Measurements from ENCODE around the gene NEDD9.

Gene NEDD9

GRCh38 chr6:11198663-11199603, 33.5 kb downstream of the NEDD9 start:
- DNase-seq, result no peak

- no peak for DNase-seq
These were observed 34.6 kb downstream of the NEDD9 start for GRCh38 chr6:11197850-11198249.

- no peak for DNase-seq
These were observed 35.3 kb downstream of the NEDD9 start for GRCh38 chr6:11197175-11197536.

GRCh38 chr6:11196511-11197174, 35.8 kb downstream of the NEDD9 start:
- no peak for DNase-seq

- no peak for DNase-seq
These were observed 37.9 kb downstream of the NEDD9 start for GRCh38 chr6:11194356-11195218.

- no peak for DNase-seq
These were observed 39.0 kb downstream of the NEDD9 start for GRCh38 chr6:11193434-11193833.

- DNase-seq, result no peak
These were observed 40.3 kb downstream of the NEDD9 start for GRCh38 chr6:11192167-11192566.

- DNase-seq, result no peak
These were observed 41.7 kb downstream of the NEDD9 start for GRCh38 chr6:11190625-11191245.

GRCh38 chr6:11189865-11190624, 42.4 kb downstream of the NEDD9 start:
- no peak for DNase-seq

GRCh38 chr6:11188161-11188915, 44.1 kb downstream of the NEDD9 start:
- DNase-seq, result no peak

- DNase-seq, result no peak
These were observed 45.2 kb downstream of the NEDD9 start for GRCh38 chr6:11187301-11187700.

- no peak for DNase-seq
These were observed 47.1 kb downstream of the NEDD9 start for GRCh38 chr6:11185204-11185842.

GRCh38 chr6:11183761-11184362, 48.6 kb downstream of the NEDD9 start:
- no peak for DNase-seq

- DNase-seq, result no peak
These were observed 50.9 kb downstream of the NEDD9 start for GRCh38 chr6:11181478-11182136.

GRCh38 chr6:11179419-11180202, 52.9 kb downstream of the NEDD9 start:
- no peak for DNase-seq

GRCh38 chr6:11179088-11179418, 53.4 kb downstream of the NEDD9 start:
- DNase-seq, result no peak

GRCh38 chr6:11177271-11177670, 55.2 kb downstream of the NEDD9 start:
- DNase-seq, result no peak

GRCh38 chr6:11174242-11174611, 58.2 kb downstream of the NEDD9 start:
- no peak for DNase-seq

Measured in NCI-H2171 (cell line).